Measurements from ENCODE around the gene INSR. TPM values are rescaled to one million over a fixed set of nuclear protein-coding genes. Genes with fewer than 3 reads are reported as not detected.
"Not testable (repeated sequence)": the region's sequence is repeated elsewhere in the genome, so short reads cannot be mapped to it uniquely, and the experiment has no call there.

INSR gene
- total and polyA plus RNA-seq, 4 experiments from 2014 or later, result 0.06 to 2.2 (median 0.69) TPM

GRCh38 chr19:7213628-7214323, 80.4 kb downstream of the INSR start:
- peaks cover 5 to 14% of the 10 kb centered on the region in 2 donors for H3K27me3 Mint-ChIP-seq
- Histone ChIP-seq H3K27ac (ENCODE audit: low read depth, low read length) (no peak overlapping the region), H3K4me3 (ENCODE audit: low read length in 2 of 2) (no peak overlapping the region), H3K36me3 (ENCODE audit: insufficient read depth, low read length) (no peaks in the 10 kb centered on the region), H3K27me3 (ENCODE audit: insufficient read depth, low read length) (no peaks in the 10 kb centered on the region), H3K9me3 (ENCODE audit: control insufficient read depth in 1 of 2, low read length in 2 of 2) (no peaks in the 10 kb centered on the region), H3K4me1 (ENCODE audit: insufficient read depth, low read length) (no peaks in the 10 kb centered on the region)
- no peak overlapping the region for H3K27ac Mint-ChIP-seq
- no peaks in the 10 kb centered on the region for H3K36me3 Mint-ChIP-seq
- DNase-seq, result no peak
- ChIA-PET CTCF (ENCODE audit: partially characterized antibody) (no interaction called here), POLR2A (ENCODE audit: partially characterized antibody) (no interaction called here)
- H3K4me1 Mint-ChIP-seq, result peaks cover 2 to 8% (median 3%) of the 10 kb centered on the region in 4 donors
- H3K4me3 Mint-ChIP-seq, result no peak overlapping the region
- H3K9me3 Mint-ChIP-seq, result no peaks in the 10 kb centered on the region
- intact Hi-C loops (cut with micrococcal nuclease), result no loop called here

- Histone ChIP-seq H3K27ac (ENCODE audit: low read depth, low read length) (no peak overlapping the region), H3K36me3 (ENCODE audit: insufficient read depth, low read length) (no peaks in the 10 kb centered on the region), H3K4me3 (ENCODE audit: low read length in 2 of 2) (no peak overlapping the region), H3K27me3 (ENCODE audit: insufficient read depth, low read length) (no peaks in the 10 kb centered on the region), H3K9me3 (ENCODE audit: control insufficient read depth in 1 of 2, low read length in 2 of 2) (no peaks in the 10 kb centered on the region), H3K4me1 (ENCODE audit: insufficient read depth, low read length) (peaks cover 7% of the 10 kb centered on the region)
- H3K36me3 Mint-ChIP-seq, result no peaks in the 10 kb centered on the region
- intact Hi-C loops (cut with micrococcal nuclease), result no loop called here
- H3K27me3 Mint-ChIP-seq, result peaks cover 5 to 12% of the 10 kb centered on the region in 2 donors
- no peaks in the 10 kb centered on the region for H3K9me3 Mint-ChIP-seq
- POLR2A ChIA-PET (ENCODE audit: partially characterized antibody), result no interaction called here
- peaks cover 10 to 24% (median 15%) of the 10 kb centered on the region in 4 donors for H3K4me1 Mint-ChIP-seq
- CTCF ChIA-PET (ENCODE audit: partially characterized antibody), result no interaction called here
- H3K4me3 Mint-ChIP-seq, result no peak overlapping the region
- no peak for DNase-seq
- H3K27ac Mint-ChIP-seq, result no peak overlapping the region
These were observed 82.8 kb downstream of the INSR start for GRCh38 chr19:7211191-7211951.

- peaks cover 3 to 12% of the 10 kb centered on the region in 2 donors for H3K27me3 Mint-ChIP-seq
- H3K36me3 ChIP-seq (ENCODE audit: insufficient read depth, low read length), result no peaks in the 10 kb centered on the region
- intact Hi-C loops (cut with micrococcal nuclease), result no loop called here
- POLR2A ChIA-PET (ENCODE audit: partially characterized antibody), result no interaction called here
- H3K9me3 Mint-ChIP-seq, result no peaks in the 10 kb centered on the region
- no peaks in the 10 kb centered on the region for H3K27me3 ChIP-seq (ENCODE audit: insufficient read depth, low read length)
- H3K4me3 ChIP-seq (ENCODE audit: low read length in 2 of 2), result no peak overlapping the region
- no peak for DNase-seq
- no peaks in the 10 kb centered on the region for H3K36me3 Mint-ChIP-seq
- H3K27ac Mint-ChIP-seq, result no peak overlapping the region
- CTCF ChIA-PET (ENCODE audit: partially characterized antibody), result no interaction called here
- H3K9me3 ChIP-seq (ENCODE audit: control insufficient read depth in 1 of 2, low read length in 2 of 2), result no peaks in the 10 kb centered on the region
- H3K4me1 ChIP-seq (ENCODE audit: insufficient read depth, low read length), result peaks cover 7% of the 10 kb centered on the region
- no peak overlapping the region for H3K4me3 Mint-ChIP-seq
- H3K4me1 Mint-ChIP-seq, result peaks cover 10 to 24% (median 15%) of the 10 kb centered on the region in 4 donors
- H3K27ac ChIP-seq (ENCODE audit: low read depth, low read length), result no peak overlapping the region
These were observed 83.9 kb downstream of the INSR start for GRCh38 chr19:7210359-7210758.

DNA sequence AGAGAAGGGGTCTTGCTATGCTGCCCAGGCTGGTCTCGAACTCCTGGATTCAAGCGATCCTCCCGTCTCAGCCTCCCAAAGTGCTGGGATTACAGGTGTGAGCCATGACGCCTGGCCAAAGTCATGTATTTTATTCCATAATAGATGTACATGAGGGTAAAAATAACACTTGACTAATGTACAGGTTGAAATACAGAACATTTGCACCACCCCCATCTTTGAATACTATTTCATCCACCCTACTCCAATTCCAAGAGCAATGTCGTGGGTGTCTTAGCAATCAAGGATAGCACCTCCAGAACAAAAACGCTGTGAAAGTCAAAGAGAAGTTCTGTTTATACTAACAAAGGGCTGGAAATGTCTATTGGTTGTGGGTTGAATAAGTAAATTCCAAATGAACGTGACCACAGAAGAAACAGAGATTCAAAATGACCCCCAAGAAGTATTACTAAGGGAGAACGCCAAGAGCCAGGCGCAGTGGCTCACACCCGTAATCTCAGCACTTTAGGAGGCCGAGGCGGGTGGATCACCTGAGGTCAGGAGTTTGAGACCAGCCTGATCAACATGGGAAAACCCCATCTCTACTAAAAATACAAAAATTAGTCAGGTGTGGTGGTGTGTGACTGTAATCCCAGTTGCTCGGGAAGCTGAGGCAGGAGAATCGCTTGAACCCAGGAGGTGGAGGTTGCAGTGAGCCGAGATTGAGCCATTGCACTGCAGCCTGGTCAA, 84.5 kb downstream of the INSR start:
- H3K4me1 Mint-ChIP-seq, result peaks cover 10 to 24% (median 15%) of the 10 kb centered on the region in 4 donors
- H3K4me3 ChIP-seq (ENCODE audit: low read length in 2 of 2); H3K4me1 ChIP-seq (ENCODE audit: insufficient read depth, low read length); H3K27me3 Mint-ChIP-seq; H3K27ac Mint-ChIP-seq; POLR2A ChIA-PET (ENCODE audit: partially characterized antibody); H3K9me3 ChIP-seq (ENCODE audit: control insufficient read depth in 1 of 2, low read length in 2 of 2); DNase-seq; H3K4me3 Mint-ChIP-seq; H3K36me3 Mint-ChIP-seq; intact Hi-C loops (cut with micrococcal nuclease); H3K9me3 Mint-ChIP-seq; H3K27ac ChIP-seq (ENCODE audit: low read depth, low read length); H3K27me3 ChIP-seq (ENCODE audit: insufficient read depth, low read length); H3K36me3 ChIP-seq (ENCODE audit: insufficient read depth, low read length): not testable (repeated sequence)
- CTCF ChIA-PET (ENCODE audit: partially characterized antibody), result interaction anchor here (1.0 kb wide), 1 partner anchor 131 kb away, joined by 3 read pairs; no protein-coding TSS in a partner anchor

DNA sequence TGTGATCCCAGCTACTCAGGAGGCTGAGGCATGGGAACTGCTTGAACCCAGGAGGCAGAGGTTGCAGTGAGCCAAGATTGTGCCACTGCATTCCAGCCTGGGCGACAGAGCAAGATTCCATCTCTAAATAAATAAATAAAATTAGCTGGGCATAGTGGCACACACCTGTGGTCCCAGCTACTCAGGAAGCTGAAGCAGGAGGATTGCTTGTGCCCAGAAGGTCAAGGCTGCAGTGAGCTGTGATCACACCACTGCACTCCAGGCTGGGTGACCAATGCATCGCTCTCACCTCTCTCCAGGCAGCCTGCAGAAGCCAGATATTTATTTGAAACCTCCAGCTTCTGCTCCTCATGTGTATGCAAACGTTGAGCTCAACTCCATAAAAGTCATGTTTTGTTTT, 85.2 kb downstream of the INSR start:
- intact Hi-C loops (cut with micrococcal nuclease); POLR2A ChIA-PET (ENCODE audit: partially characterized antibody); H3K9me3 Mint-ChIP-seq; H3K9me3 ChIP-seq (ENCODE audit: control insufficient read depth in 1 of 2, low read length in 2 of 2); H3K4me1 ChIP-seq (ENCODE audit: insufficient read depth, low read length); H3K27ac Mint-ChIP-seq; H3K27me3 ChIP-seq (ENCODE audit: insufficient read depth, low read length); DNase-seq; H3K4me3 ChIP-seq (ENCODE audit: low read length in 2 of 2); H3K27me3 Mint-ChIP-seq; H3K36me3 ChIP-seq (ENCODE audit: insufficient read depth, low read length); H3K4me3 Mint-ChIP-seq; H3K27ac ChIP-seq (ENCODE audit: low read depth, low read length); H3K36me3 Mint-ChIP-seq: not testable (repeated sequence)
- CTCF ChIA-PET (ENCODE audit: partially characterized antibody), result interaction anchor here (1.0 kb wide), 1 partner anchor 132 kb away, joined by 3 read pairs; no protein-coding TSS in a partner anchor
- H3K4me1 Mint-ChIP-seq, result peaks cover 10 to 24% (median 15%) of the 10 kb centered on the region in 4 donors

DNA sequence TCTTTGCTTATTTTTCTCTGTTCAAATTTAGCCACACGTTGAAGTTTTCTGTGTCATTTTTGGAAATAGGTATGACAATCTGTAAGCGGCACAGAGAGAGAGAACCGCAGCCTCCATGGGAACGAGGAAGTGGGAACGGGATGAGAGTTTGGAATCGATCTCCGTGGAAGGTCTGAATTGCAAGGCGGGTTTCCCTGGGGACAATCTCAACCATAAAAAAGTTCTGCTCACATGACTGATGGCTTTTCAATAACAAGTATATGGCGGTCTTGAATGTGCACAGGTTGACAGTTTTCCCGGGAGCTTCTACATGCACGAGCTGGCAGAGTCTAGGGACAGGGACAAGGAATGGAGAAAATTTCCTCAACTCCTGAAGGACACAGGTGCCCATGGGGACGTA, 90.9 kb downstream of the INSR start:
- H3K4me1 ChIP-seq (ENCODE audit: insufficient read depth, low read length), result peaks cover 13% of the 10 kb centered on the region
- DNase-seq, result no peak
- no peaks in the 10 kb centered on the region for H3K9me3 ChIP-seq (ENCODE audit: control insufficient read depth in 1 of 2, low read length in 2 of 2)
- no peak overlapping the region for H3K4me3 ChIP-seq (ENCODE audit: low read length in 2 of 2)
- Mint-ChIP-seq H3K36me3 (no peaks in the 10 kb centered on the region), H3K4me3 (no peak overlapping the region), H3K27ac (no peak overlapping the region), H3K9me3 (no peaks in the 10 kb centered on the region), H3K27me3 (peaks cover 7 to 10% of the 10 kb centered on the region in 2 donors), H3K4me1 (peaks cover 7 to 17% (median 10%) of the 10 kb centered on the region in 4 donors)
- POLR2A ChIA-PET (ENCODE audit: partially characterized antibody), result no interaction called here
- CTCF ChIA-PET (ENCODE audit: partially characterized antibody), result no interaction called here
- H3K27ac ChIP-seq (ENCODE audit: low read depth, low read length), result no peak overlapping the region
- no peaks in the 10 kb centered on the region for H3K36me3 ChIP-seq (ENCODE audit: insufficient read depth, low read length)
- intact Hi-C loops (cut with micrococcal nuclease), result no loop called here
- peaks cover 6% of the 10 kb centered on the region for H3K27me3 ChIP-seq (ENCODE audit: insufficient read depth, low read length)

- H3K4me1 Mint-ChIP-seq, result peaks cover 2 to 13% (median 7%) of the 10 kb centered on the region in 4 donors
- ChIA-PET POLR2A (ENCODE audit: partially characterized antibody) (no interaction called here), CTCF (ENCODE audit: partially characterized antibody) (interaction anchor here (0.6 kb wide), 1 partner anchor 142 kb away, joined by 3 read pairs; no protein-coding TSS in a partner anchor)
- Histone ChIP-seq H3K27me3 (ENCODE audit: insufficient read depth, low read length) (peaks cover 6% of the 10 kb centered on the region), H3K4me3 (ENCODE audit: low read length in 2 of 2) (no peak overlapping the region), H3K4me1 (ENCODE audit: insufficient read depth, low read length) (peaks cover 10% of the 10 kb centered on the region), H3K36me3 (ENCODE audit: insufficient read depth, low read length) (no peaks in the 10 kb centered on the region), H3K9me3 (ENCODE audit: control insufficient read depth in 1 of 2, low read length in 2 of 2) (no peaks in the 10 kb centered on the region), H3K27ac (ENCODE audit: low read depth, low read length) (no peak overlapping the region)
- DNase-seq, result no peak
- no peak overlapping the region for H3K4me3 Mint-ChIP-seq
- H3K36me3 Mint-ChIP-seq, result peaks cover 0 to under 1% of the 10 kb centered on the region in 2 donors
- intact Hi-C loops (cut with micrococcal nuclease), result no loop called here
- H3K27me3 Mint-ChIP-seq, result peaks cover 7 to 11% of the 10 kb centered on the region in 2 donors
- H3K9me3 Mint-ChIP-seq, result peaks cover 0 to under 1% (median 0%) of the 10 kb centered on the region in 8 donors
- no peak overlapping the region for H3K27ac Mint-ChIP-seq
These were observed 91.3 kb downstream of the INSR start for GRCh38 chr19:7202888-7203287.

Data from CD4-positive, alpha-beta memory T cell (primary cell).